ENCODE measurements around the gene ITGB1. TPM values are rescaled to one million over a fixed set of nuclear protein-coding genes. Genes with fewer than 3 reads are reported as not detected.
A peak's percentile ranks its signal among the peaks of the same experiment; 100 is the strongest.
"Not testable (repeated sequence)": the region's sequence is repeated elsewhere in the genome, so short reads cannot be mapped to it uniquely, and the experiment has no call there.

Gene ITGB1
- total RNA-seq, 1 donor from 2014 or later = 220 TPM

- Mint-ChIP-seq H3K9me3 (no peaks in the 10 kb centered on the region), H3K4me3 (peak overlapping the region; percentile 49), H3K36me3 (ENCODE audit: low read depth) (no peaks in the 10 kb centered on the region), H3K27ac (ENCODE audit: unreplicated experiment) (peak overlapping the region; percentile 96), H3K27me3 (ENCODE audit: low read depth) (no peaks in the 10 kb centered on the region), H3K4me1 (peaks cover 58% of the 10 kb centered on the region)
- no peak for DNase-seq (ENCODE audit: low read depth, low spot score)
- TF ChIP-seq CTCF (conservative IDR thresholded peaks at IDR 0.05) = no peak
These were observed 25.2 kb upstream of the ITGB1 start for GRCh38 chr10:32982911-32983909.

DNA sequence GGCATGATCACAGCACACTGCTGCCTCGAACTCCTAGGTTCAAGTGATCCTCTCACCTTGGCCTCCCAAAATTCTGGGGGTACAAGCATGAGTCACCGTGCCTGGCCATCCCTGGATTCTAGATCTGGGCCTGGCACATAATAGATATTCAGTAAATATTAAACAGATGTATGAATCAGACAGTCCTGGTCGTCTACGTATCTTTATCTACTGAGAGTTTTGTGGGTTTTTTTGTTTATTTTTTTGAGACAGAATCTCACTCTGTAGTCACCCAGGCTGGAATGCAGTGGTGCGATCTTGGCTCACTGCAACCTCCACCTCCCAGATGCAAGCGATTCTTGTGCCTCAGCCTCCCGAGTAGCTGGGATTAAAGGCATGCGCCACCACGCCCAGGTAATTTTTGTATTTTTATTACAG is 24.3 kb upstream of the ITGB1 start:
- peaks cover 58% of the 10 kb centered on the region for H3K4me1 Mint-ChIP-seq
- peak overlapping the region; percentile 49 for H3K4me3 Mint-ChIP-seq
- no peak for TF ChIP-seq CTCF (conservative IDR thresholded peaks at IDR 0.05)
- H3K9me3 Mint-ChIP-seq = no peaks in the 10 kb centered on the region
- no peak for DNase-seq (ENCODE audit: low read depth, low spot score)
- peak overlapping the region; percentile 85 for H3K27ac Mint-ChIP-seq (ENCODE audit: unreplicated experiment)
- no peaks in the 10 kb centered on the region for H3K27me3 Mint-ChIP-seq (ENCODE audit: low read depth)
- H3K36me3 Mint-ChIP-seq (ENCODE audit: low read depth) = no peaks in the 10 kb centered on the region

DNA sequence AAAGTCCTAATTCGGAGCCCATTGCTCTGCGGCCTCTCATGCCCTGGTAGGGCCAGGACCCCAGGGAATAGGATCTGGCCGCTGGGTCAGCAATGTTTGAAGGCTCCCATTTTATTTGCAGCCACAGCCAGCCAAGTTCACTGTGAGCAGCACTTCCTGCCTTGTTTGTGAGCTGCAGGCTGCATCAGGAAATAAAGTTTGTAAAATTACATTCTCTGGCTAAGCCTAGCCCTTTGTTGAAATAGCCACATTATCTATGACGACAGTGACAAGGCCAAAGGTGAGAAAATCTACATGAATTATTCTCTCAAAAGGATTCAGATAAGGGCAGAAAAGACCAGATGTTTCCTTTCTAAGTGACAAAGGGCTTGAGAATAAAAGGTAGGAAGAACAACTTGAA is 23.7 kb upstream of the ITGB1 start:
- no peaks in the 10 kb centered on the region for H3K36me3 Mint-ChIP-seq (ENCODE audit: low read depth)
- peak overlapping the region; percentile 90 for H3K4me3 Mint-ChIP-seq
- peaks cover 58% of the 10 kb centered on the region for H3K4me1 Mint-ChIP-seq
- H3K9me3 Mint-ChIP-seq = no peaks in the 10 kb centered on the region
- H3K27ac Mint-ChIP-seq (ENCODE audit: unreplicated experiment) = peak overlapping the region; percentile 85
- no peak for DNase-seq (ENCODE audit: low read depth, low spot score)
- H3K27me3 Mint-ChIP-seq (ENCODE audit: low read depth) = no peaks in the 10 kb centered on the region
- no peak for TF ChIP-seq CTCF (conservative IDR thresholded peaks at IDR 0.05)

DNA sequence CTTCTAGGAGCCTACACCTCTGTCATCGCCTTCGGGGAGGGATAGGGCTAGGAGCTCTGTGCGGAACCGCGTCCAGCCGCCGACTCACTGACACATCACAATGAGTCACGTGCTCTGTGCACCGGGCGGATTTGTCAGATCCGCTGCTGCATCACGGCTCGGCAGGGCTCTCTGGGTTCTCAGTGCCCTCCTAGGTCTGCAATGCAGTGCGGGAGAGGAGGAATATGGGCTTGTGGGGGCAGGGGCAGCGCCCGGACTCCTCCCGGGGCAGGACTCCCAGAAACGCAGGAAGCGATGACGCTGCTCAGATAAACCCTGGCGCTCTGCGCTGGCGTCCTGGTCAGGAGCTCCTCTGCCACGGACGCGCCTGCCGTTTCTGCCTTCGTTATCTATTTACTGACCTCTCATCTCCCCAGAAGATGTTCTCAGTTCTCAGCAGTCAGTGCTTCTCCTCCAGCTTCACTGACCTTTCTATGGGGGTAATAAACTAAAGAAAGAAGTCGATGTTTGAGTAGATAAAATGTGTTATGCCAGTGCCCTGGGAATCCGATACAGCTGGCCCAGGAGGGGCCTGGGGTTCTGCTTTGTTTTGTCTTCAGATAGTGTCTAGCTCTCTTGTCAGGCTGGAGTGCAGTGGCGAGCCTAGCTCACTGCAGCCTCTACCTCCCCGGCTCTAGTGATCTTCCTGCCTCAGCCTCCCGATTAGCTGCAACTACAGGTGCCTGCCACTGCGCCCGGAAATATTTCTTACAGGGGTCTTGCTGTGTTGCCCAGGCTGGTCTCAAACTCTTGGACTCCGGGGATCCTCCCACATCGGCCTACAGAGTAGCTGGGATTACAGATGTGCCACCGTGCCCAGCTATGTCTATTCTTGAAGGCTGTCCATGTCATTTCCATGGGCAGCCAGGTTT is 22.8 kb upstream of the ITGB1 start:
- DNase-seq (ENCODE audit: low read depth, low spot score) = peak; percentile 51
- Mint-ChIP-seq H3K4me1 (peaks cover 57% of the 10 kb centered on the region), H3K9me3 (no peaks in the 10 kb centered on the region), H3K4me3 (peak overlapping the region; percentile 90), H3K27ac (ENCODE audit: unreplicated experiment) (peak overlapping the region; percentile 98), H3K27me3 (ENCODE audit: low read depth) (no peaks in the 10 kb centered on the region), H3K36me3 (ENCODE audit: low read depth) (no peaks in the 10 kb centered on the region)
- TF ChIP-seq CTCF (conservative IDR thresholded peaks at IDR 0.05) = no peak

DNA sequence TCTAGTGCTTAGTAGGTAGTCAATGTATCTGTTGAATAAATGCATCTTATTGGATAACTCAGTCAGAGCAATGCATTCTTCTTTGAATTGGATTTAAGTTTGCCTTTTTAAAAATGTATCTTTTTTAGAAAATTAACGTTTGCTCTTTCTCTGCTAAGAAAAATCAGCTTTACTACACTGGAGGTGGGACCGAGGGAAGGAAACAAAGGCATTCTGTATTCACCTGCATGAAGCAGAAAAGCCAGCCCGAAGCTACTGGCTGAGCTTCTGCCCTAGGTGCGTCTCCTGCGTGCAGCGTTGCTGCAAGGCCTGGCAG is 22.2 kb upstream of the ITGB1 start:
- Mint-ChIP-seq H3K27ac (ENCODE audit: unreplicated experiment) (peak overlapping the region; percentile 98), H3K9me3 (no peaks in the 10 kb centered on the region), H3K4me3 (peak overlapping the region; percentile 90), H3K36me3 (ENCODE audit: low read depth) (no peaks in the 10 kb centered on the region), H3K27me3 (ENCODE audit: low read depth) (no peaks in the 10 kb centered on the region), H3K4me1 (peaks cover 51% of the 10 kb centered on the region)
- DNase-seq (ENCODE audit: low read depth, low spot score) = no peak
- TF ChIP-seq CTCF (conservative IDR thresholded peaks at IDR 0.05) = no peak

- not testable (repeated sequence) for H3K36me3 Mint-ChIP-seq (ENCODE audit: low read depth); DNase-seq (ENCODE audit: low read depth, low spot score); H3K27ac Mint-ChIP-seq (ENCODE audit: unreplicated experiment); H3K27me3 Mint-ChIP-seq (ENCODE audit: low read depth); H3K9me3 Mint-ChIP-seq
- peak overlapping the region; percentile 44 for H3K4me3 Mint-ChIP-seq
- H3K4me1 Mint-ChIP-seq = peaks cover 49% of the 10 kb centered on the region
These were observed 21.7 kb upstream of the ITGB1 start for GRCh38 chr10:32979719-32980118.

Measured in neural crest cell (in vitro differentiated cells).